B cell (primary cell): ENCODE results near the gene TCEAL7. TPM values are rescaled to one million over a fixed set of nuclear protein-coding genes. Genes with fewer than 3 reads are reported as not detected.
"Not testable (repeated sequence)": the region's sequence is repeated elsewhere in the genome, so short reads cannot be mapped to it uniquely, and the experiment has no call there.

Experiments used
- ATAC-seq: fragments of 200-7000 bp; cut with Tn5 transposase; one replicate; pipeline ENCODE4 v1.10.0; 2021; ENCODE audit warnings: low read depth, mild to moderate bottlenecking, moderate number of reproducible peaks, moderate library complexity
- CTCF ChIA-PET: fragments of 350-600 bp; sonication (Branson Sonifier 250); formaldehyde crosslinking; loops from one replicate; lab custom pipeline; 2021; ENCODE audit warnings: antibody characterized with exemption, inconsistent platforms; lab: Charles Lee
- POLR2A ChIA-PET: fragments of 350-600 bp; sonication (Branson Sonifier 250); formaldehyde crosslinking; loops from one replicate; lab custom pipeline; 2021; ENCODE audit warnings: antibody characterized with exemption; lab: Charles Lee
- DNase-seq: peaks from one replicate; pipeline ENCODE4 v3.0.0; 2013
- H2AFZ ChIP-seq: 2 replicates; pipeline ENCODE4 v1.6.1; 2012; ENCODE audit warnings: mild to moderate bottlenecking, low read depth, low read length; ENCODE audit not compliant: insufficient read depth, poor library complexity, severe bottlenecking
- H3K27ac ChIP-seq, 2 donors: 1 replicate in 1 of 2; 2 replicates in 1 of 2; pipeline ENCODE4 v1.5.1; 2012 to 2013; ENCODE audit warnings: low read length in 2 of 2, mild to moderate bottlenecking in 2 of 2, moderate library complexity in 1 of 2
- H3K27me3 ChIP-seq, 4 experiments: fragments of 200-600 bp in 1 of 4; sonication (generic) in 1 of 4; replicated peaks in 1 of 4; 1 replicate in 2 of 4; 2 replicates in 2 of 4; pipeline versions ENCODE4 v1.6.1 to v1.7.0; 2013 to 2016; ENCODE audit warnings: low read length in 3 of 4, mild to moderate bottlenecking in 2 of 4, mixed read lengths in 1 of 4, moderate library complexity in 1 of 4; ENCODE audit not compliant: insufficient read depth in 4 of 4, control insufficient read depth in 3 of 4; ENCODE audit errors: control extremely low read depth in 1 of 4
- H3K36me3 ChIP-seq, 2 experiments: replicated peaks in 1 of 2; 1 replicate in 1 of 2; 2 replicates in 1 of 2; pipeline versions ENCODE4 v1.6.1 to v1.7.1; 2013; ENCODE audit warnings: low read length in 1 of 2; ENCODE audit not compliant: insufficient read depth in 2 of 2, control insufficient read depth in 1 of 2; ENCODE audit errors: control extremely low read depth in 1 of 2, extremely low read depth in 1 of 2
- H3K4me1 ChIP-seq, 2 donors: fragments of 200-600 bp in 1 of 2; sonication (generic) in 1 of 2; 1 replicate in 1 of 2; 2 replicates in 1 of 2; pipeline versions ENCODE4 v1.5.1 to v1.6.1; 2013 to 2017; ENCODE audit warnings: low read length in 2 of 2; ENCODE audit not compliant: control insufficient read depth in 2 of 2, insufficient read depth in 2 of 2
- H3K4me2 ChIP-seq: replicated peaks from 2 replicates; pipeline ENCODE3; 2012; ENCODE audit warnings: mild to moderate bottlenecking, low read depth, low read length; ENCODE audit not compliant: poor library complexity, severe bottlenecking
- H3K4me3 ChIP-seq, 5 experiments: fragments of 200-600 bp in 1 of 5; sonication (generic) in 1 of 5; 1 replicate in 3 of 5; 2 replicates in 2 of 5; pipeline versions ENCODE4 v1.5.1 to v1.7.0; 2011 to 2016; ENCODE audit warnings: low read length in 4 of 5, mild to moderate bottlenecking in 4 of 5, low read depth in 2 of 5, control low read depth in 1 of 5, moderate library complexity in 1 of 5; ENCODE audit not compliant: insufficient read depth in 1 of 5; ENCODE audit errors: control extremely low read depth in 1 of 5, extremely low read depth in 1 of 5
- H3K79me2 ChIP-seq: fragments of 200-600 bp; sonication (generic); one replicate; pipeline ENCODE4 v1.6.0; 2016; ENCODE audit warnings: low read length; ENCODE audit not compliant: control insufficient read depth, insufficient read depth
- H3K9ac ChIP-seq: fragments of 200-600 bp; sonication (generic); 2 replicates; pipeline ENCODE4 v1.6.1; 2017; ENCODE audit warnings: mild to moderate bottlenecking, low read length, moderate library complexity
- H3K9me3 ChIP-seq, 3 donors: one replicate each; pipeline versions ENCODE4 v1.6.1 to v1.7.1; 2013; ENCODE audit warnings: low read length in 2 of 3; ENCODE audit not compliant: control insufficient read depth in 2 of 3, insufficient read depth in 1 of 3; ENCODE audit errors: control extremely low read depth in 1 of 3
- H4K20me1 ChIP-seq: 2 replicates; pipeline ENCODE4 v1.6.0; 2012; ENCODE audit warnings: mild to moderate bottlenecking, low read length; ENCODE audit not compliant: insufficient read depth, control insufficient read depth, poor library complexity, severe bottlenecking
- H3K27ac Mint-ChIP-seq: one replicate; pipeline ENCODE4 v1.8.0; 2021; ENCODE audit warnings: mixed read lengths
- H3K27me3 Mint-ChIP-seq: one replicate; pipeline ENCODE4 v1.8.0; 2021; ENCODE audit warnings: mixed read lengths
- H3K4me1 Mint-ChIP-seq: one replicate; pipeline ENCODE4 v1.8.0; 2021; ENCODE audit warnings: mixed read lengths
- H3K4me3 Mint-ChIP-seq: one replicate; pipeline ENCODE4 v1.8.0; 2021; ENCODE audit warnings: mixed read lengths
- H3K9me3 Mint-ChIP-seq: one replicate; pipeline ENCODE4 v1.8.0; 2022; ENCODE audit warnings: mixed read lengths; ENCODE audit not compliant: insufficient read depth
- CTCF ChIP-seq: fragments of 200-600 bp; IDR thresholded peaks from one replicate; pipeline ENCODE4 v1.8.0; 2022; ENCODE audit warnings: antibody characterized with exemption, mild to moderate bottlenecking
- EZH2 ChIP-seq: IDR thresholded peaks from 2 replicates; pipeline ENCODE4 v1.6.1; 2012; ENCODE audit warnings: borderline replicate concordance, low read depth, mild to moderate bottlenecking, moderate library complexity, low read length; ENCODE audit not compliant: insufficient read depth, poor library complexity, severe bottlenecking
- WGBS: methylation state at CpG from one replicate; pipeline ENCODE4 v1.1.5; 2013; ENCODE audit warnings: missing lambda C conversion rate; ENCODE audit not compliant: insufficient coverage; 5-methylcytosine and 5-hydroxymethylcytosine counted together
- intact Hi-C: fragments of 100-400 bp; cut with micrococcal nuclease; formaldehyde crosslinking; loops from one replicate; pipeline ENCODE4 v1.10.0; 2022
- polyA plus RNA-seq: library from polyadenylated mRNA; depleted of rRNA; stranded (reverse); fragments of >200 nt; gene quantifications from 2 replicates; pipeline ENCODE4 v1.2.3, GENCODE V29; 2012
- total RNA-seq, 2 donors: library from RNA; stranded (reverse); fragments of 120-200 nt in 1 of 2; gene quantifications; 1 replicate in 1 of 2; 2 replicates in 1 of 2; pipeline versions ENCODE4 v1.2.3 to v1.2.4, GENCODE V29; 2013 to 2022

The TCEAL7 gene
- total and polyA plus RNA-seq, 2 donors (not counting 1 experiment from before 2014, with no cell fraction given) = not detected

GRCh38 chrX:103356858-103357257, 26.8 kb downstream of the TCEAL7 start:
- Histone ChIP-seq H3K9ac (peak overlapping the region; percentile 59), H3K4me2 (peak overlapping the region; percentile 73), H3K79me2 (no peaks in the 10 kb centered on the region), H3K36me3 (no peaks in the 10 kb centered on the region), H3K27me3 (no peaks in the 10 kb centered on the region), H4K20me1 (no peaks in the 10 kb centered on the region), H3K4me1 (peaks cover 0 to 7% of the 10 kb centered on the region in 2 donors), H3K4me3 (peak overlapping the region; percentile 4 to 58 (median 47)), H3K27ac (no peak overlapping the region), H2AFZ (peak overlapping the region; percentile 75), H3K9me3 (no peaks in the 10 kb centered on the region)
- DNase-seq (no peak), ATAC-seq (no peak)
- no peak for TF ChIP-seq EZH2
- no peak for TF ChIP-seq CTCF
- intact Hi-C loops = no loop called here
- Mint-ChIP-seq H3K4me1 (peaks cover 8% of the 10 kb centered on the region), H3K9me3 (no peaks in the 10 kb centered on the region), H3K27ac (no peak overlapping the region), H3K4me3 (peak overlapping the region; percentile 91), H3K27me3 (peaks cover 6% of the 10 kb centered on the region)
- POLR2A ChIA-PET = no interaction called here
- no CpG with 5 or more reads among the region's 13 CpGs for WGBS
- CTCF ChIA-PET = interaction anchor here (1.3 kb wide), 1 partner anchor 16 kb away, joined by 3 read pairs; no protein-coding TSS in a partner anchor

DNA sequence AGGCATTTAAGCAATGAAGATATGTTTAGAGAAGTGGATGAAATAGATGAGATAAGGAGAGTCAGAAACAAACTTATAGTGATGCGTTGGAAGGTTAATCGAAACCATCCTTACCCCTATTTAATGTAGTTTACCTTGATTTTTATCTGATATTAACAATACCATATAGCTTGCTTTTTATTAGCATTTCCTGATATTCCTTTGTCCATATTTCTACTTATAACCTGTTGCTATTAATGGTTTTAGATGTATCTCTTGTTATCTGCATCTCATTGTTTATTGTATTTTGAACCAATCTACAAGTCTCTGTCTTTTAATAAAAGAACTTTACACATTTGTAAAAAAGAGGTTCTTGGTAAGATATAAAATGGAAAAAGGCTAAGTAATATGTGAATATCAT, 27.8 kb downstream of the TCEAL7 start:
- Histone ChIP-seq H2AFZ (no peak overlapping the region), H3K4me2 (no peak overlapping the region), H3K27me3 (no peaks in the 10 kb centered on the region), H3K36me3 (no peaks in the 10 kb centered on the region), H3K27ac (no peak overlapping the region), H3K4me3 (no peak overlapping the region), H3K79me2 (no peaks in the 10 kb centered on the region), H4K20me1 (no peaks in the 10 kb centered on the region), H3K4me1 (peaks cover 0 to 7% of the 10 kb centered on the region in 2 donors), H3K9ac (no peak overlapping the region), H3K9me3 (no peaks in the 10 kb centered on the region)
- intact Hi-C loops = no loop called here
- no peaks in the 10 kb centered on the region for H3K9me3 Mint-ChIP-seq
- WGBS = no CpG with 5 or more reads among the region's 2 CpGs
- H3K4me1 Mint-ChIP-seq = peaks cover 8% of the 10 kb centered on the region
- peaks cover 3% of the 10 kb centered on the region for H3K27me3 Mint-ChIP-seq
- ChIA-PET CTCF (no interaction called here), POLR2A (no interaction called here)
- H3K27ac Mint-ChIP-seq = no peak overlapping the region
- no peak for DNase-seq
- no peak for ATAC-seq
- TF ChIP-seq CTCF (no peak), EZH2 (no peak)
- H3K4me3 Mint-ChIP-seq = peak overlapping the region; percentile 7

DNA sequence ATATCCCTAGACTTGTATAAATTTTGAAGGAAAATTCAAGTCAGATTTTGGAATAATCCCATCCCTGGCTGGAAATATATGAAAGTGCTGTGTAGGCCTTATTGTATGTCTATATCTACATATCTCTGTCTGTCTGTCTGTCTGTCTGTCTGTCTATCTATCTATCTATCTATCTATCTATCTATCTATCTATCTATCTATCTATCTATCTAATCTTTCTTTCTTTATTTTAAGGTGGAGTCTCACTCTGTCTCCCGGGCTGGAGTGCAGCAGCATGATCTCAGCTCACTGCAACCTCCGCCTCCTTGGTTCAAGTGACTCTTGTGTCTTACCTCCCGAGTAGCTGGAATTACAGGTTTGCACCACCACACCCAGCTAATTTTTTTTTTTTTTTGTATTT, 29.6 kb downstream of the TCEAL7 start:
- no CpG with 5 or more reads among the region's 3 CpGs for WGBS
- H3K4me2 ChIP-seq, POLR2A ChIA-PET, H4K20me1 ChIP-seq, ATAC-seq, H3K36me3 ChIP-seq, H3K9me3 ChIP-seq, H3K27me3 Mint-ChIP-seq, H3K4me1 Mint-ChIP-seq, H3K4me3 Mint-ChIP-seq, H3K27me3 ChIP-seq, H3K27ac ChIP-seq, H3K9me3 Mint-ChIP-seq, H2AFZ ChIP-seq, H3K4me3 ChIP-seq, CTCF ChIA-PET, H3K27ac Mint-ChIP-seq, intact Hi-C loops, H3K79me2 ChIP-seq, H3K4me1 ChIP-seq, H3K9ac ChIP-seq, DNase-seq: not testable (repeated sequence)
